Hematopoietic multipotent progenitor cell treated with erythropoietin and hydrocortisone succinate and interleukin-3 and kit ligand, for 15 days (in vitro differentiated cells): Measurements from ENCODE around the gene CLDN17.
A peak's percentile ranks its signal among the peaks of the same experiment; 100 is the strongest.

ENCODE experiments used
- DNase-seq: peaks from one replicate; pipeline ENCODE4 v3.0.0-alpha.2; 2015; ENCODE audit warnings: low spot score

CLDN17 gene

GRCh38 chr21:30166705-30167104 lies at the start of gene CLDN17:
TSS of gene CLDN17 (minus strand) at chr21:30166805. CDS start at chr21:30166617, 188 bp downstream.
- DNase-seq, result no peak

- DNase-seq, result no peak
These were observed 49.6 kb upstream of the CLDN17 start, which contains the start of gene CLDN8 for GRCh38 chr21:30216041-30216723. TSS of gene CLDN8 (minus strand) at chr21:30216097. CDS start at chr21:30215925, 172 bp downstream.

- DNase-seq, result no peak
These were observed 44.5 kb upstream of the CLDN17 start for GRCh38 chr21:30211071-30211470.

GRCh38 chr21:30209601-30210000 lies 43.0 kb upstream of the CLDN17 start:
- DNase-seq, result no peak

- DNase-seq, result no peak
These were observed 40.6 kb upstream of the CLDN17 start for GRCh38 chr21:30207252-30207579.

- DNase-seq, result no peak
These were observed 40.1 kb upstream of the CLDN17 start for GRCh38 chr21:30206551-30207251.

GRCh38 chr21:30200000-30200399 lies 33.4 kb upstream of the CLDN17 start:
- DNase-seq, result no peak

GRCh38 chr21:30194701-30195299 lies 28.2 kb upstream of the CLDN17 start:
- peak; percentile 4 for DNase-seq

GRCh38 chr21:30193201-30193600 lies 26.6 kb upstream of the CLDN17 start:
- DNase-seq, result no peak

- DNase-seq, result no peak
These were observed 23.9 kb upstream of the CLDN17 start for GRCh38 chr21:30190554-30190953.

GRCh38 chr21:30189773-30190172 lies 23.2 kb upstream of the CLDN17 start:
- DNase-seq, result no peak

GRCh38 chr21:30186242-30186641 lies 19.6 kb upstream of the CLDN17 start:
- no peak for DNase-seq

- DNase-seq, result no peak
These were observed 1.5 kb upstream of the CLDN17 start for GRCh38 chr21:30168086-30168485.

GRCh38 chr21:30166171-30166570 lies 434 bp downstream of the CLDN17 start:
- no peak for DNase-seq

- no peak for DNase-seq
These were observed 1.8 kb downstream of the CLDN17 start for GRCh38 chr21:30164796-30165195.

GRCh38 chr21:30153697-30154340 lies 12.8 kb downstream of the CLDN17 start:
- no peak for DNase-seq

- no peak for DNase-seq
These were observed 13.8 kb downstream of the CLDN17 start for GRCh38 chr21:30152792-30153191.

GRCh38 chr21:30148906-30149305 lies 17.7 kb downstream of the CLDN17 start:
- no peak for DNase-seq

GRCh38 chr21:30146558-30147282 lies 19.9 kb downstream of the CLDN17 start:
- no peak for DNase-seq

- DNase-seq, result no peak
These were observed 28.1 kb downstream of the CLDN17 start for GRCh38 chr21:30138483-30138882.

GRCh38 chr21:30129246-30129645 lies 37.4 kb downstream of the CLDN17 start:
- no peak for DNase-seq

- no peak for DNase-seq
These were observed 40.0 kb downstream of the CLDN17 start for GRCh38 chr21:30126576-30126975.
